GM19468 (cell line): Measurements from ENCODE around the gene ZNG1A.
"Not testable (repeated sequence)": the region's sequence is repeated elsewhere in the genome, so short reads cannot be mapped to it uniquely, and the experiment has no call there.

Experiments
- ATAC-seq: cut with Tn5 transposase; IDR thresholded peaks from one replicate; pipeline ENCODE4 v1.9.1; 2021; ENCODE audit warnings: mild to moderate bottlenecking, moderate library complexity, moderate number of reproducible peaks; ENCODE audit not compliant: unreplicated experiment; ENCODE audit errors: extremely low read depth

The ZNG1A gene

DNA sequence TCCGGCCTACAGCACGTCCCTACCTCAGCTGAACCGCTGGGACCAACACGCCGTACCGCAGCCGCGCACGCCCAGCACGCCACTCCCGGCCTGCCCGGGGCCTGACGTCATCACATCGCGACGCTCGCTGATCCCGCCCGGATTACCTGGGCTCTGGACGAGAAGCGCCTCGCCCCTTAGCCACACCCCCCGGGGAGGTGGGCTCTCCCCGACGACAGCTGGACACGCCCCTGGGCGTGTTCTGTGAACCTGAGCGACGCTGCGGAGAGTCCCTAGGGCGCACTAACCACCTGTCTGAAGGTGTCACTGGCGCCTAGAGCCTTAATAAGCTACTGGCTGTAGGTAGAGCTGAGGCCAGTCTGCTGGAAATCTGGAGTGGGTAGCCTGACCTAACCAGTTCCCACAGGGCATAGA is at the start of gene ZNG1A:
Gene ZNG1A, minus strand, starts transcription at position 87 of the 414 bp plus-strand sequence. CDS start 87 bp downstream, outside the sequence.
- ATAC-seq: not testable (repeated sequence)

DNA sequence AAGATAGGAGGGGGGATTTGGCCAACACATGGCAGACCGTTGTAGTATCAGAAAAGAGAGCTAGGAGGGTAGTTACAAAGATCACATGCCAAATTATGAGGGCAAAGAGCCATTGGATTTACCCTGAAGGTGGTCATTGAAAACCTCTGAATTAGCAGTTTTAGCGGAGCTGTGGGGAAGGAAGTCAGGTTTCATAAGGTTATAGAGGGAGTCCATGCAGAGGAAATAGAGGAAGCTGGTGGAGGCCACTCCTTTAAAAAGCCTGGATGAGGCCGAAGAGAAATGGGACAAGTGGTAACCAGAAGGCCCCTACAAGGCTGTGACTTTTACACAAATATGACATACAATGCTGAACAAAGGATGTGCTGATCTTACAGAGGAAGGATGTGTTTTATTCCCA is 49.0 kb upstream of the ZNG1A start:
- ATAC-seq: no peak

GRCh38 chr9:224582-225520 is 46.0 kb upstream of the ZNG1A start:
- ATAC-seq: no peak

- no peak for ATAC-seq
Measured at GRCh38 chr9:224026-224425, 45.2 kb upstream of the ZNG1A start.

- no peak for ATAC-seq
Measured at GRCh38 chr9:223152-223551, 44.3 kb upstream of the ZNG1A start.

DNA sequence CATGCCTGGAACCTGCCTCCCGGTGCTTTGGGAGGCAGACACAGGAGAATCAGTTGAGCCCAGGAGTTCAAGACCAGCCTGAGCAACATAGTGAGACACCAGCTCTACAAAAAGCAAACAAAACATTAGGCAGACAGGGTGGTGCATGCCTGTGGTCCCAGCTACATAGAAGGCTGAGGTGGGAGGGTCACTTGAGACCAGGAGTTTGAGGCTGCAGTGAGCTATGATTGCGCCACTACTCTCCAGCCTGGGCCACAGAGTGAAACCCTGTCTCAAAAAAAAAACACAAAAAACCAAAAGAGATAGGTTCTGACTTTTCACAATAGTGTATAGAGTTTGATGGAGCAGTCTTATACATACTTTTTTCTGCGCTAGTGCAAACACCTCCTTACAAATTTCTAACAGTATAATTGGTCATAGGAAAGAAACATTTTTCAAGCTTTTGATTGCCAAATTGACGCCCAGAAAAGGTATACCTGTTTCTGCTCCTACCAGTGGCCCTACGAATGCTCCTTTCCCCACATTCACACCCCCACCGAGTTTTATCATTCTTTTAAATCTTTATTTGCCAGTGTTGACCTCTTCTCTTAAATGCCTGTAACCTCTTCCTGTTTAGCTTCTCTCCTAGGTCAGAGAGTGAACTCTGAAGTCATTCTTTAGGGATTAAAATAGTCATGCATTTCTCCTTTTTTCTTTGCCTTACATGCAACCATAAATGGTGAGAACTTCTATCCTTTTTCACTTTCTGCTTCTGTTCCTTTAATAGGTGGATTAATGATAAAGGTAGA is 43.3 kb upstream of the ZNG1A start:
- ATAC-seq: no peak

GRCh38 chr9:219670-220365 is 41.0 kb upstream of the ZNG1A start:
- no peak for ATAC-seq

- ATAC-seq: not testable (repeated sequence)
Measured at GRCh38 chr9:219036-219435, 40.2 kb upstream of the ZNG1A start.

GRCh38 chr9:217950-218349 is 39.1 kb upstream of the ZNG1A start:
- no peak for ATAC-seq

- no peak for ATAC-seq
Measured at GRCh38 chr9:216866-217265, 38.0 kb upstream of the ZNG1A start.

- ATAC-seq: no peak
Measured at GRCh38 chr9:215631-216155, 36.8 kb upstream of the ZNG1A start.

DNA sequence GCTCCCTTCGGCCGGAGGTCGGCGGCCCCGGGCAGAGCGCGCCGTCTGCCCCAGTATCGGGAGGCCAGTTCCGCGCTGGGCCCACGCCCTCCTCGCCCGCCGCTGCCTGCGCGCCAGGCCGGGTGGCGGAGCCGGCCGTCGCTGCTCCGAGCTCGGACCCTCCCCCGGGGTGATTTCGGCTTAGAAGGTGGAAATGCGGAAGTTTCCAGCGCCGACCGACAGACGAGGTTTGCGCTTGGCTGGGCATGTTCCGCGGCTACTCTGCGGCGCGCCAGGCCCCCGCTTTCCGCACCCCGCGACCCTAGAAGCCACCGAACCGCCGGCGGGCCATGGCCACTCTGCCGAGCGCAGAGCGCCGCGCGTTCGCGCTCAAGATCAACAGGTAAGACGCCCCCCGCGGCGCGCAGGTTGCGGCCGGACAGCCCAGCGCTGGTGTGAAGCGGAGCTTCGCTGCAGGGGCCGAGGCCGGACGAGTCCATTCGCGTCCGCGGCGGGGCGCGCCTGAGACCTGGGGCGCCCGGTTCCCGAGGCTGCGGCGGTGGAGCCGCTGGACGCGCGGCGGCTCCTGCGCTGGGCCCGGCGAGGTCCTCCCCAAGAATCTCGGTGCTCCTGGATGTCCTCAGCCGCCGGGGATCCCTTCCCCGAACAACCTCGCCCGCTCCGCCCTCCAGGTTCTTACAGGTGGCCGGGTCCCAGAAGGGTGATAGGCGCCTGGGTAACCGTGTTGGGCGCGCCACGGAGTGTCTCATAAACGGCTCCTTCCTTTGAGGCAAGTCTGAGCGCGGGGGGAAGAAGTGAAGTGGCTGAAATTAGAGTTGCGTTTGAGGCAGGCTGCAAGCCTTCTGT is 36.0 kb upstream of the ZNG1A start, which contains the start of gene DOCK8:
Gene DOCK8, plus strand, starts transcription at position 218 of the 846 bp plus-strand sequence. Its CDS starts 112 bp downstream, at position 330.
- peak; percentile 48 for ATAC-seq

- no peak for ATAC-seq
Measured at GRCh38 chr9:214351-214647, 35.4 kb upstream of the ZNG1A start.

DNA sequence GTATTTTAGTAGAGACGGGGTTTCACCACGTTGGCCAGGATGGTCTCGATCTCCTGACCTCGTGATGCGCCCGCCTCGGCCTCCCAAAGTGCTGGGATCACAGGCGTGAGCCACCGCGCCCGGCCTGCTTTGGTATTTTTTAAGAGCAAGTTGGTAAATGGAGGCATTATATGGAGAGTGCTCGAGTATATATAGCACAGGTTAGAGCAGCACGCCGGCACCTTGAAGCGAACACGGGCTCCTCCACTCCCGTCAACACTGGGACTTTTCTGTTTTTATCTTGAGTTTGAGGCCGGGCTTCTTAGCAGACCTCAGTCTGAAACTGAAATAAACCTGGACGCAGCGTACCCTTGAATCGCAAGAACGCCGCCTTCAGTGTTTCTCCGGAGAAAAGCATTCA is 35.0 kb upstream of the ZNG1A start:
- ATAC-seq: not testable (repeated sequence)

GRCh38 chr9:212297-212696 is 33.4 kb upstream of the ZNG1A start:
- ATAC-seq: no peak

GRCh38 chr9:211557-211956 is 32.7 kb upstream of the ZNG1A start:
- ATAC-seq: no peak

GRCh38 chr9:211036-211435 is 32.2 kb upstream of the ZNG1A start:
- ATAC-seq: no peak

DNA sequence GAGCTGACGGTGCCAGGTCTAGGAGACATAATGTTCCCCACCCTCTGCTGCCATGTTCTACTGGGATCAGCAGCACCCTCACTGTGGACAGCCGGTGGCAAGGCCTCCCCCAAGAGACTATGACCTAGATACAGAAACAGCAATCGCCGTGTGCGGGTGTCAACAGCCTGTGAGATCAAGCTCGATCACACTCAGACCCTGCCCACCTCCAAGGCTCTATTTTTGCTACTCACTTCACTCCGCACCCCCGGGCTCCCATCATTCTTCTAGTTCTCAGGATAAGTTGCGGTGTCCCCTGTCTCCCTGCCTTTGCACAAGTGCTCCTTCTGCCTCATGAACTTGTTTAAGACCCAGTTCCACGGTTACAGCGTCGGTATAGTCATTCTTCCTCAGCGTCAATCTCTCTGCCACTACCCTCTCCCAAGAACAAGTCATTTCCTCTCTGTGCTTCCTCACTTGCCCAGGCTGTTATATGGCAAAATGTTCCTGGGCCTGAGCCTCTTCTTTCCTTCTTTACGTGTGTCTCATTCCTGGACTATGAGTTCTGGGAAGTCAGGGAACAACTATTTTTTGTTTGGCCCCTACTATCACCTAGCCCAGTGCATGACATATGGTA is 30.4 kb upstream of the ZNG1A start:
- ATAC-seq: no peak

DNA sequence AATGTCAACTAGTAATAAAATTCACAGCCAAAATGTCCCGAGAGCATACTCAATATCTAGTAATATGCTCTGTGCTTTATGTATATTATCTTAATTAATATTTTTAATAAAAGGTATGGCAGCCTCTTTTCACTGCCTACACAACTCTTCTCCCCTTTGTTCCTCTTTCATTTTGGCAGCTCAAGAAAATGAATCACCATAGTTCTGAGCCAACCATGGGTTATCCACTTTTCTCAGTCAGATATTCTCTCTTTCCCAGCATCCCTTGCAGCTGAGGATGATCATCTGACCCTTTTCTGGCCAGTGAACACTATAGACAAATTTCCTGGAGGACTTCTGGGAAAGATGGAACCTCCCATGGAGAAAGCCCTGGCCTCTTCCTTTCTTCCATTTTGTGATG is 27.6 kb upstream of the ZNG1A start:
- no peak for ATAC-seq
